ENCODE measurements around the gene BABAM2. TPM values are rescaled to one million over a fixed set of nuclear protein-coding genes. Genes with fewer than 3 reads are reported as not detected.

Gene BABAM2
- total RNA-seq, 4 donors from 2014 or later, result 35.5 to 44.9 (median 39.9) TPM

- Histone ChIP-seq H3K9me3 (no peaks in the 10 kb centered on the region), H3K27ac (replicated peaks in 1 of 4) (no peak overlapping the region), H3K36me3 (no peaks in the 10 kb centered on the region), H3K4me3 (no peak overlapping the region), H3K27me3 (no peaks in the 10 kb centered on the region), H3K4me1 (peaks cover 0 to 15% (median 5%) of the 10 kb centered on the region in 4 donors)
- intact Hi-C loops (cut with DNase I), result no loop called here
- TF ChIP-seq POLR2A (IDR thresholded peaks at IDR 0.05; ENCODE audit: low read depth) (no peak), POLR2AphosphoS5 (IDR thresholded peaks at IDR 0.05) (no peak), EP300 (IDR thresholded peaks at IDR 0.05) (no peak)
- TF ChIP-seq, protein P1, sequence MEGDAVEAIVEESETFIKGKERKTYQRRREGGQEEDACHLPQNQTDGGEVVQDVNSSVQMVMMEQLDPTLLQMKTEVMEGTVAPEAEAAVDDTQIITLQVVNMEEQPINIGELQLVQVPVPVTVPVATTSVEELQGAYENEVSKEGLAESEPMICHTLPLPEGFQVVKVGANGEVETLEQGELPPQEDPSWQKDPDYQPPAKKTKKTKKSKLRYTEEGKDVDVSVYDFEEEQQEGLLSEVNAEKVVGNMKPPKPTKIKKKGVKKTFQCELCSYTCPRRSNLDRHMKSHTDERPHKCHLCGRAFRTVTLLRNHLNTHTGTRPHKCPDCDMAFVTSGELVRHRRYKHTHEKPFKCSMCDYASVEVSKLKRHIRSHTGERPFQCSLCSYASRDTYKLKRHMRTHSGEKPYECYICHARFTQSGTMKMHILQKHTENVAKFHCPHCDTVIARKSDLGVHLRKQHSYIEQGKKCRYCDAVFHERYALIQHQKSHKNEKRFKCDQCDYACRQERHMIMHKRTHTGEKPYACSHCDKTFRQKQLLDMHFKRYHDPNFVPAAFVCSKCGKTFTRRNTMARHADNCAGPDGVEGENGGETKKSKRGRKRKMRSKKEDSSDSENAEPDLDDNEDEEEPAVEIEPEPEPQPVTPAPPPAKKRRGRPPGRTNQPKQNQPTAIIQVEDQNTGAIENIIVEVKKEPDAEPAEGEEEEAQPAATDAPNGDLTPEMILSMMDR (IDR thresholded peaks at IDR 0.05), result no peak
- no peak for DNase-seq (ENCODE audit: extremely low spot score)
- WGBS, result 78% methylated on average over 5 of the region's 5 CpGs
Observed at GRCh38 chr2:28286678-28287077, 396.1 kb downstream of the BABAM2 start.

DNA sequence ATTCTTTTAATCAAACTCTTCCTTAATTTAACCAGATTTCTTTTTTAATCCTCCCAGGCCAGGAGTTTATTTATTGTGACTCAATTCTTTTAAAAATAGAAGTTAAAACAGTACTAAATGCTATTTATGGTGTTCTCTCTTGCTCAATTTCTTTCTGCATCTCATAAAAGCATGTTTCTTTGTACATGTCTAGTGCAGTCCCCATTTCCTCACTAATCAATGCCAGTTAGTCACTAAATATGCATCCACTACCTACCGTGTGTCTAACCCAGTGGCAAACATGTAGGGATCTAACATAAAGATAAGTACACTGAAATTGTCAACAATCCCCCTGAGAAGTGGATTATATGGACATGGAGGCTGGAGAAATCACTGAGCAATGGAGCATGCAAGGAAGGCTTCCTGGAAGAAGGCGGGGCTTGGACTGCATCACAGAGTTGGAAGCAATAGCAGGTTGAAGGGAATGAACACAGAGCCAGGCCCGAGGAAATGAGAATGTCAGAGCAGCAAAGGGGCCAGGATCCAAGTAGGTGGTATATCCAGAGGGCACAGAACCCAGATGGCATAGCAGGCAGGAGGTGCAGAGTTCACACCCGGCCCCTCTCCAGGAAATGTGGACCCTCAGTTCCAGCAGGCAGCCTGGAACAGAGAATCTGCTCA is 396.9 kb downstream of the BABAM2 start:
- no peak for DNase-seq (ENCODE audit: extremely low spot score)
- no peak for TF ChIP-seq POLR2AphosphoS5 (IDR thresholded peaks at IDR 0.05)
- TF ChIP-seq, protein P1 (IDR thresholded peaks at IDR 0.05), result no peak
- TF ChIP-seq POLR2A (IDR thresholded peaks at IDR 0.05; ENCODE audit: low read depth), result no peak
- no peak for TF ChIP-seq EP300 (IDR thresholded peaks at IDR 0.05)
- Histone ChIP-seq H3K27me3 (no peaks in the 10 kb centered on the region), H3K4me1 (peaks cover 0 to 15% (median 5%) of the 10 kb centered on the region in 4 donors), H3K9me3 (no peaks in the 10 kb centered on the region), H3K4me3 (no peak overlapping the region), H3K27ac (replicated peaks in 1 of 4) (no peak overlapping the region), H3K36me3 (no peaks in the 10 kb centered on the region)
- intact Hi-C loops (cut with DNase I), result no loop called here
- 79% methylated on average over 4 of the region's 4 CpGs for WGBS

DNA sequence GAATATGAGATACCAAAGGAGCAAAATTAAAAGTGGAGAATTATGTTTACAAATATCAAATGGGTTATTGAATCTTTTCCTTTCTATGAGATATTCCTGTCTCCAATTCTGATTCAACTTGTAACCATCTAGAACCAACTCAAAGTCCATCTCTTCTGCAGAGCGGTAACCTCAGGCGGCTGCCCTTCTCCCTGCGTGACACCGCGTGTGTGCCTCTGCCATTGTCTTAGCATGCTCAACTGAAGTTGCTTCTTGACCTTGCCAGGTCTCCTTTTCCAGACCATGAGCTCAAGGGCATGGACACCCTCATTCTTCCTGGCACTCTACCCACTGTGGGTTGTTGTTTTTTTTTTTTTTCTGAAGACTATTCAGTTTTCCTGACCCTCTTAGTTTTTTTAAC is 398.1 kb downstream of the BABAM2 start:
- Histone ChIP-seq H3K4me1 (peaks cover 0 to 15% (median 5%) of the 10 kb centered on the region in 4 donors), H3K4me3 (no peak overlapping the region), H3K27me3 (no peaks in the 10 kb centered on the region)

GRCh38 chr2:28291811-28292440 is 401.4 kb downstream of the BABAM2 start:
- TF ChIP-seq EP300 (IDR thresholded peaks at IDR 0.05), result no peak
- TF ChIP-seq POLR2A (IDR thresholded peaks at IDR 0.05; ENCODE audit: low read depth), result no peak
- TF ChIP-seq POLR2AphosphoS5 (IDR thresholded peaks at IDR 0.05), result no peak
- TF ChIP-seq, protein P1 (IDR thresholded peaks at IDR 0.05), result no peak
- no peaks in the 10 kb centered on the region for H3K36me3 ChIP-seq
- no peaks in the 10 kb centered on the region for H3K27me3 ChIP-seq
- H3K4me3 ChIP-seq, result no peak overlapping the region
- H3K9me3 ChIP-seq, result no peaks in the 10 kb centered on the region
- peaks cover 0 to 9% (median 1%) of the 10 kb centered on the region in 4 donors for H3K4me1 ChIP-seq
- DNase-seq (ENCODE audit: extremely low spot score), result no peak
- 92% methylated on average over 9 of the region's 9 CpGs for WGBS
- no peak overlapping the region for H3K27ac ChIP-seq (replicated peaks in 1 of 4)
- intact Hi-C loops (cut with DNase I), result no loop called here

More for the DNA sequence above, 398.1 kb downstream of the BABAM2 start:
- over 99% methylated on average over 5 of the region's 5 CpGs for WGBS
- DNase-seq (ENCODE audit: extremely low spot score), result no peak
- TF ChIP-seq POLR2AphosphoS5 (IDR thresholded peaks at IDR 0.05) (no peak), EP300 (IDR thresholded peaks at IDR 0.05) (no peak), POLR2A (IDR thresholded peaks at IDR 0.05; ENCODE audit: low read depth) (no peak)
- TF ChIP-seq, protein P1 (IDR thresholded peaks at IDR 0.05), result no peak
- intact Hi-C loops (cut with DNase I), result no loop called here
- Histone ChIP-seq H3K36me3 (no peaks in the 10 kb centered on the region), H3K27ac (replicated peaks in 1 of 4) (no peak overlapping the region), H3K9me3 (no peaks in the 10 kb centered on the region)

Data from esophagus muscularis mucosa (tissue), 4 donors.